GM23338 (cell line): ENCODE measurements around the gene PDZD8. TPM values are rescaled to one million over a fixed set of nuclear protein-coding genes. Genes with fewer than 3 reads are reported as not detected.

Experiments
- ATAC-seq: fragments of 200-7000 bp; cut with Tn5 transposase; 3 replicates; pipeline ENCODE4 v1.9.1; 2020
- DNase-seq: peaks from one replicate; pipeline ENCODE4 v3.0.0-alpha.2; 2015; ENCODE audit warnings: low spot score
- H2AFZ ChIP-seq: fragments of 200-600 bp; sonication (generic); 2 replicates; pipeline ENCODE4 v1.8.0; 2016; ENCODE audit warnings: antibody characterized with exemption, mild to moderate bottlenecking, moderate library complexity
- H3F3A ChIP-seq: fragments of 200-600 bp; sonication (generic); replicated peaks from 2 replicates; pipeline ENCODE4 v1.8.0; 2017; ENCODE audit warnings: antibody characterized with exemption, mixed run types, low read depth
- H3K27ac ChIP-seq: fragments of 200-600 bp; sonication (generic); 2 replicates; pipeline ENCODE4 v1.6.1; 2016; ENCODE audit warnings: low read depth
- H3K27me3 ChIP-seq: fragments of 200-600 bp; sonication (generic); 2 replicates; pipeline ENCODE4 v1.8.0; 2016; ENCODE audit warnings: mild to moderate bottlenecking, mixed run types, moderate library complexity; ENCODE audit not compliant: insufficient read depth
- H3K36me3 ChIP-seq: fragments of 200-600 bp; sonication (generic); 2 replicates; pipeline ENCODE4 v1.8.0; 2016; ENCODE audit warnings: mild to moderate bottlenecking; ENCODE audit not compliant: insufficient read depth
- H3K4me1 ChIP-seq: fragments of 200-600 bp; sonication (generic); 2 replicates; pipeline ENCODE4 v1.8.0; 2016; ENCODE audit warnings: mild to moderate bottlenecking, moderate library complexity; ENCODE audit not compliant: insufficient read depth
- H3K4me2 ChIP-seq: fragments of 200-600 bp; sonication (generic); 2 replicates; pipeline ENCODE4 v1.7.1; 2017; ENCODE audit warnings: mixed run types
- H3K4me3 ChIP-seq: fragments of 200-600 bp; sonication (generic); 2 replicates; pipeline ENCODE4 v1.6.1; 2016; ENCODE audit warnings: mixed run types
- H3K79me2 ChIP-seq: fragments of 200-600 bp; sonication (generic); replicated peaks from 2 replicates; pipeline ENCODE4 v1.8.0; 2017; ENCODE audit warnings: mild to moderate bottlenecking; ENCODE audit not compliant: insufficient read depth
- H3K9me2 ChIP-seq: fragments of 200-600 bp; sonication (generic); 2 replicates; pipeline ENCODE4 v1.8.0; 2017; ENCODE audit not compliant: insufficient read depth
- H4K20me1 ChIP-seq: fragments of 200-600 bp; sonication (generic); replicated peaks from 2 replicates; pipeline ENCODE4 v1.8.0; 2017; ENCODE audit warnings: mild to moderate bottlenecking; ENCODE audit not compliant: insufficient read depth
- H3K27ac Mint-ChIP-seq: 2 replicates; pipeline ENCODE4 v1.8.0; 2020; ENCODE audit warnings: inconsistent platforms, mild to moderate bottlenecking, moderate library complexity, mixed read lengths
- H3K27me3 Mint-ChIP-seq: 3 replicates; pipeline ENCODE4 v1.8.0; 2022; ENCODE audit warnings: low read depth, mild to moderate bottlenecking, moderate library complexity, mixed read lengths, inconsistent platforms; ENCODE audit not compliant: insufficient read depth, poor library complexity
- H3K36me3 Mint-ChIP-seq: 3 replicates; pipeline ENCODE4 v1.8.0; 2021; ENCODE audit warnings: low read depth, mild to moderate bottlenecking, inconsistent platforms, moderate library complexity, mixed read lengths
- H3K4me1 Mint-ChIP-seq: 3 replicates; pipeline ENCODE4 v1.8.0; 2020; ENCODE audit warnings: mild to moderate bottlenecking, inconsistent platforms, mixed read lengths
- H3K4me3 Mint-ChIP-seq: 3 replicates; pipeline ENCODE4 v1.8.0; 2021; ENCODE audit warnings: moderate library complexity, mild to moderate bottlenecking, inconsistent platforms, mixed read lengths
- H3K9me3 Mint-ChIP-seq: 3 replicates; pipeline ENCODE4 v1.8.0; 2020; ENCODE audit warnings: moderate library complexity, mild to moderate bottlenecking, inconsistent platforms, mixed read lengths
- CREB1 ChIP-seq: fragments of 250-450 bp; sonication (Bioruptor Pico); IDR thresholded peaks from 2 replicates; pipeline ENCODE4 v1.5.0; 2020; ENCODE audit warnings: low read depth, mild to moderate bottlenecking, moderate library complexity
- CTCF ChIP-seq, 2 experiments: fragments of 200-600 bp in 1 of 2; sonication (generic) in 1 of 2; conservative IDR thresholded peaks; 2 replicates each; pipeline versions ENCODE4 v1.5.1 to v1.6.1; 2016 to 2017; ENCODE audit warnings: antibody characterized with exemption in 2 of 2, low read depth in 2 of 2, mild to moderate bottlenecking in 2 of 2, moderate library complexity in 1 of 2
- ETS1 ChIP-seq: IDR thresholded peaks from 2 replicates; pipeline ENCODE4 v1.6.1; 2016; ENCODE audit warnings: antibody characterized with exemption
- EZH2 ChIP-seq: fragments of 200-600 bp; sonication (generic); IDR thresholded peaks from one replicate; pipeline ENCODE4 v1.8.0; 2017; ENCODE audit warnings: antibody characterized with exemption, mild to moderate bottlenecking, low read depth; ENCODE audit not compliant: unreplicated experiment
- EZH2phosphoT487 ChIP-seq: fragments of 200-600 bp; sonication (generic); IDR thresholded peaks from one replicate; pipeline ENCODE4 v1.8.1; 2018; ENCODE audit warnings: antibody characterized with exemption; ENCODE audit not compliant: unreplicated experiment
- JUNB ChIP-seq: IDR thresholded peaks from one replicate; pipeline ENCODE4 v1.6.1; 2016; ENCODE audit warnings: antibody characterized with exemption; ENCODE audit not compliant: unreplicated experiment
- NANOG ChIP-seq: IDR thresholded peaks from 2 replicates; pipeline ENCODE4 v1.6.1; 2016; ENCODE audit warnings: antibody characterized with exemption, borderline replicate concordance
- POLR2AphosphoS5 ChIP-seq: IDR thresholded peaks from 2 replicates; pipeline ENCODE4 v1.6.1; 2016; ENCODE audit warnings: antibody characterized with exemption, low read depth
- REST ChIP-seq: IDR thresholded peaks from one replicate; pipeline ENCODE4 v1.6.1; 2018; ENCODE audit warnings: antibody characterized with exemption; ENCODE audit not compliant: unreplicated experiment
- STAT1 ChIP-seq: IDR thresholded peaks from one replicate; pipeline ENCODE4 v1.6.1; 2016; ENCODE audit warnings: antibody characterized with exemption; ENCODE audit not compliant: unreplicated experiment
- ZNF114 ChIP-seq: fragments of 250-450 bp; sonication (Bioruptor Pico); IDR thresholded peaks from 2 replicates; pipeline ENCODE4 v1.5.0; 2020; ENCODE audit warnings: mild to moderate bottlenecking, moderate library complexity
- ZNF331 ChIP-seq: fragments of 250-450 bp; sonication (Bioruptor Pico); IDR thresholded peaks from 2 replicates; pipeline ENCODE4 v1.5.0; 2020; ENCODE audit warnings: low read depth, mild to moderate bottlenecking, moderate library complexity
- ZNF462 ChIP-seq: fragments of 250-450 bp; sonication (Bioruptor Pico); IDR thresholded peaks from 2 replicates; pipeline ENCODE4 v1.5.0; 2020; ENCODE audit warnings: mild to moderate bottlenecking, moderate library complexity
- polyA plus RNA-seq: library from polyadenylated mRNA; unstranded; fragments of >200 nt; fragmentation: Nextera tagmentation; extraction: Ambion mirVana; gene quantifications from 2 replicates; pipeline ENCODE4 v1.2.1, GENCODE V29; 2016
- total RNA-seq: library from RNA; depleted of rRNA; stranded (reverse); fragments of >200 nt; shearing (Covaris generic); gene quantifications from 2 replicates; pipeline ENCODE4 v1.2.3, GENCODE V29; 2014

The PDZD8 gene
- total and polyA plus RNA-seq, 2 experiments from 2014 or later = 11.4 to 28.6 TPM

- peaks cover 24% of the 10 kb centered on the region for H3K4me1 Mint-ChIP-seq
- no peak for TF ChIP-seq ZNF462 (CRISPR knock-in tag)
- TF ChIP-seq CTCF (conservative IDR thresholded peaks at IDR 0.05; ENCODE audit: low read depth in 2 of 2) = no peak
- no peak for TF ChIP-seq ZNF114
- no peak for TF ChIP-seq ETS1
- TF ChIP-seq CREB1 (CRISPR knock-in tag) = no peak
- TF ChIP-seq NANOG = no peak
- no peak for TF ChIP-seq EZH2phosphoT487
- TF ChIP-seq JUNB = no peak
- TF ChIP-seq ZNF331 (CRISPR knock-in tag) = no peak
- no peak for TF ChIP-seq POLR2AphosphoS5
- TF ChIP-seq REST = no peak
- no peak for TF ChIP-seq EZH2
- TF ChIP-seq STAT1 = no peak
- no peaks in the 10 kb centered on the region; the same call in 1 of the 2 replicates for H3K4me1 ChIP-seq
- H3K9me3 Mint-ChIP-seq = no peaks in the 10 kb centered on the region
- no peak overlapping the region for H2AFZ ChIP-seq
- no peak for ATAC-seq
- no peak overlapping the region for H3K27ac ChIP-seq
- H3K27me3 Mint-ChIP-seq = peaks cover 4% of the 10 kb centered on the region
- no peak overlapping the region for H3K4me2 ChIP-seq
- H3K4me3 Mint-ChIP-seq = no peak overlapping the region
- H3K9me2 ChIP-seq = no peaks in the 10 kb centered on the region
- H3K79me2 ChIP-seq = no peaks in the 10 kb centered on the region
- no peak overlapping the region for H3K4me3 ChIP-seq
- DNase-seq = no peak
- no peaks in the 10 kb centered on the region; the same call in 1 of the 2 replicates for H4K20me1 ChIP-seq
- no peaks in the 10 kb centered on the region for H3F3A ChIP-seq
- no peaks in the 10 kb centered on the region; the same call in 2 of the 3 replicates for H3K36me3 Mint-ChIP-seq
- no peaks in the 10 kb centered on the region for H3K36me3 ChIP-seq
- no peaks in the 10 kb centered on the region for H3K27me3 ChIP-seq
- no peak overlapping the region for H3K27ac Mint-ChIP-seq
These were observed 113.7 kb downstream of the PDZD8 start for GRCh38 chr10:117261501-117261900.
